Ectodermal cell (in vitro differentiated cells): Measurements from ENCODE around the gene FADS1.

Source experiments
- H3K27ac ChIP-seq: 2 replicates; pipeline ENCODE4 v1.7.0; 2013; ENCODE audit warnings: mild to moderate bottlenecking, low read depth, low read length; ENCODE audit not compliant: insufficient read depth, poor library complexity, severe bottlenecking
- H3K27me3 ChIP-seq: 2 replicates; pipeline ENCODE4 v1.7.0; 2013; ENCODE audit warnings: mild to moderate bottlenecking, low read length; ENCODE audit not compliant: insufficient read depth, control insufficient read depth, poor library complexity, severe bottlenecking
- H3K36me3 ChIP-seq: one replicate; pipeline ENCODE4 v1.7.0; 2013; ENCODE audit warnings: low read length; ENCODE audit not compliant: control insufficient read depth, insufficient read depth
- H3K4me1 ChIP-seq: one replicate; pipeline ENCODE4 v1.7.0; 2013; ENCODE audit warnings: low read length; ENCODE audit not compliant: control insufficient read depth, insufficient read depth
- H3K4me3 ChIP-seq: 2 replicates; pipeline ENCODE4 v1.7.0; 2013; ENCODE audit warnings: low read depth, low read length, control low read depth; ENCODE audit not compliant: insufficient read depth
- H3K9me3 ChIP-seq: 2 replicates; pipeline ENCODE4 v1.7.0; 2013; ENCODE audit warnings: mild to moderate bottlenecking, low read length, moderate library complexity; ENCODE audit not compliant: control insufficient read depth
- WGBS, 2 experiments: methylation state at CpG; one replicate each; pipeline ENCODE4 v1.1.7; 2013; ENCODE audit warnings: missing lambda C conversion rate in 2 of 2; 5-methylcytosine and 5-hydroxymethylcytosine counted together

FADS1 gene

DNA sequence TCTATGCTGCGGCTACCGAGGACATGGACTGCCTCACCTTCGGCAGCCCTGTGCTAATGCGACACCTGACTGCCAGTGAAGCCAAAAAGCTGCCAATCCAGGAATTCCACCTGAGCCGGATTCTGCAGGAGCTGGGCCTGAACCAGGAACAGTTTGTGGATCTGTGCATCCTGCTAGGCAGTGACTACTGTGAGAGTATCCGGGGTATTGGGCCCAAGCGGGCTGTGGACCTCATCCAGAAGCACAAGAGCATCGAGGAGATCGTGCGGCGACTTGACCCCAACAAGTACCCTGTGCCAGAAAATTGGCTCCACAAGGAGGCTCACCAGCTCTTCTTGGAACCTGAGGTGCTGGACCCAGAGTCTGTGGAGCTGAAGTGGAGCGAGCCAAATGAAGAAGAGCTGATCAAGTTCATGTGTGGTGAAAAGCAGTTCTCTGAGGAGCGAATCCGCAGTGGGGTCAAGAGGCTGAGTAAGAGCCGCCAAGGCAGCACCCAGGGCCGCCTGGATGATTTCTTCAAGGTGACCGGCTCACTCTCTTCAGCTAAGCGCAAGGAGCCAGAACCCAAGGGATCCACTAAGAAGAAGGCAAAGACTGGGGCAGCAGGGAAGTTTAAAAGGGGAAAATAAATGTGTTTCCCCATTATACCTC is 20.8 kb downstream of the FADS1 start:
- peaks cover 17% of the 10 kb centered on the region for H3K36me3 ChIP-seq
- H3K27me3 ChIP-seq, result no peaks in the 10 kb centered on the region
- no peak overlapping the region for H3K4me3 ChIP-seq
- H3K9me3 ChIP-seq, result no peaks in the 10 kb centered on the region
- peaks cover 9% of the 10 kb centered on the region for H3K4me1 ChIP-seq
- WGBS, 2 experiments, result 96% methylated on average over 18 of the region's 18 CpGs
- H3K27ac ChIP-seq, result no peak overlapping the region

DNA sequence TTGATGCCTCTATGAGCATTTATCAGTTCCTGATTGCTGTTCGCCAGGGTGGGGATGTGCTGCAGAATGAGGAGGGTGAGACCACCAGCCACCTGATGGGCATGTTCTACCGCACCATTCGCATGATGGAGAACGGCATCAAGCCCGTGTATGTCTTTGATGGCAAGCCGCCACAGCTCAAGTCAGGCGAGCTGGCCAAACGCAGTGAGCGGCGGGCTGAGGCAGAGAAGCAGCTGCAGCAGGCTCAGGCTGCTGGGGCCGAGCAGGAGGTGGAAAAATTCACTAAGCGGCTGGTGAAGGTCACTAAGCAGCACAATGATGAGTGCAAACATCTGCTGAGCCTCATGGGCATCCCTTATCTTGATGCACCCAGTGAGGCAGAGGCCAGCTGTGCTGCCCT is 21.3 kb downstream of the FADS1 start:
- H3K36me3 ChIP-seq, result peaks cover 18% of the 10 kb centered on the region
- H3K9me3 ChIP-seq, result no peaks in the 10 kb centered on the region
- H3K27ac ChIP-seq, result no peak overlapping the region
- no peak overlapping the region for H3K4me3 ChIP-seq
- WGBS, 2 experiments, result 95 to 97% methylated on average over 12 of the region's 12 CpGs
- no peaks in the 10 kb centered on the region for H3K27me3 ChIP-seq
- H3K4me1 ChIP-seq, result peaks cover 9% of the 10 kb centered on the region

DNA sequence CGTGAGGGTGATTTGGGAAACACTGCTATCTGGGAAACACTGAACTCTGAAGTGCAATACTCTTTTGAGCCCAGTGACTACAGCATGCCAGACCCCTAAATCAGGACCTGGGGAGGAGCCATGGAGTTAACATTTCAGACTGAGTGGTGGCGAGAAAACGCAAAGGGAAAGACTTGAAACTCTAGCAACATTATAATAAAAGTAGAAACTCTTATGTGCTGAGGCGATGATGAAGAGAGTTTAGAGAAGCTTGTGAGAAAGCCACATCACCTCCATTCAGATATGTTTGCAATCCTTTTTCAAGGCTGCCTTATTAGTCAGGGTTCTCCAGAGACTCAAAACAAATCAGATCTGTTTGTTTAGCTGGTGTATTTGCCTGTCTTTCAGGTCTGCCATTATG is 22.2 kb downstream of the FADS1 start:
- Histone ChIP-seq H3K4me3 (no peak overlapping the region), H3K4me1 (peaks cover 9% of the 10 kb centered on the region), H3K36me3 (peaks cover 24% of the 10 kb centered on the region), H3K27me3 (no peaks in the 10 kb centered on the region), H3K9me3 (no peaks in the 10 kb centered on the region), H3K27ac (no peak overlapping the region)
- WGBS, 2 experiments, result 96 to 98% methylated on average over 4 of the region's 4 CpGs

DNA sequence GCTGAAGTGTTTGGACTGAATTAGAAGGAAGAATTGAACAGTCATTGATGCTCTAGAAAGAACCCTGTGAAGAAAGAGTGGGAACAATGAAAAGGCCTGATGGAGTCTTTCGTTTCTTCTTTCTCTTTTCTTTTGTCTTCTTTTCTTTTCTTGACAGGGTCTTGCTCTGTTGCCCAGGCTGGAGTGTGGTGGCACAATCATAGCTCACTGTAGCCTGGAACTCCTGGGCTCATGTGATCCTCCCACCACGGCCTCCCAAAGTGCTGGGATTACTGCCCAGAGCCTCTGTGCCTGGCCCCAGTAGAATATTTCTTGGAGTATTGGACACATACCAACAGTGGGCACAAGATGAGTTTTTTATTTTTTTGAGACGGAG is 23.0 kb downstream of the FADS1 start:
- H3K27me3 ChIP-seq, result no peaks in the 10 kb centered on the region
- peaks cover 9% of the 10 kb centered on the region for H3K4me1 ChIP-seq
- peak overlapping the region; percentile 99 for H3K4me3 ChIP-seq
- peaks cover 32% of the 10 kb centered on the region for H3K36me3 ChIP-seq
- WGBS, 2 experiments, result 86 to 87% methylated on average over 3 of the region's 3 CpGs
- H3K27ac ChIP-seq, result no peak overlapping the region
- no peaks in the 10 kb centered on the region for H3K9me3 ChIP-seq

DNA sequence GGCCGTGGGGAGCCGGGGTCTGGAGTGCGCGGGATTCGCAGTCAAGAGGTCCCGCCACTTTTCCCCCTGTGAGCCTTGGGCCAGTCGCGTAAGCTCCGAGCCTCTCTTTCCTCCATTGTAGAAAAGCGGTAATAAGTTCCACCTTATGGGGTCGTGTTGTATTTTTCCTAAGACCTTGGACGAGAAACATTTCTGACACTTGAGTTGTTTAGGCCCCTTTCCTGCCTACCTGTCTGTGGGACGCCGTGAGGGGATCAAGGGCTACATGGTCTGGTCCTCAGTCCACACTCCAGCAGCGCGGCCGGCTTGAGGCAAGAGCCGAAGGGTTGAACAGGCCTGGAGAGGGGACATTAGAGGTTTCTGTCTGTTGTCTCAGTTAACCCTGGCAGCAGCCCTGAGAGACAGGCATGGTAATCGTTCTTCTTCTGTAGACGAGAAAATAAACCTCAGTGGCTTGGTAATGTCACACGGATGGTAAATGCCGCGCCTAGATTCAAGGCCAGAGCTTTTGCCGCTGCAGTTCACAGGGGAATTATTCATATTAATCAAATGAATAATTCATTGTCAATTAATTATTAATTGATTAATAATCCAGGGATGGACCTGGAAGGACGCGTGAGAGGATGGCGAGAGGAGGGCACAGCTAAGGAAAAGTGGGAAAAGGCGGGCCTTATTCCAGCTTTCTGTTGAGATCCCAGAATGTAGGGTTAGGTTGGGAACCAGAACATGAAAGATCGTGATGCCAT is 23.5 kb downstream of the FADS1 start:
- Histone ChIP-seq H3K4me3 (peak overlapping the region; percentile 99), H3K27me3 (no peaks in the 10 kb centered on the region), H3K9me3 (no peaks in the 10 kb centered on the region), H3K27ac (peak overlapping the region; percentile 98), H3K36me3 (peaks cover 36% of the 10 kb centered on the region), H3K4me1 (peaks cover 9% of the 10 kb centered on the region)
- 7 to 8% methylated on average over 29 of the region's 29 CpGs for WGBS, 2 experiments

DNA sequence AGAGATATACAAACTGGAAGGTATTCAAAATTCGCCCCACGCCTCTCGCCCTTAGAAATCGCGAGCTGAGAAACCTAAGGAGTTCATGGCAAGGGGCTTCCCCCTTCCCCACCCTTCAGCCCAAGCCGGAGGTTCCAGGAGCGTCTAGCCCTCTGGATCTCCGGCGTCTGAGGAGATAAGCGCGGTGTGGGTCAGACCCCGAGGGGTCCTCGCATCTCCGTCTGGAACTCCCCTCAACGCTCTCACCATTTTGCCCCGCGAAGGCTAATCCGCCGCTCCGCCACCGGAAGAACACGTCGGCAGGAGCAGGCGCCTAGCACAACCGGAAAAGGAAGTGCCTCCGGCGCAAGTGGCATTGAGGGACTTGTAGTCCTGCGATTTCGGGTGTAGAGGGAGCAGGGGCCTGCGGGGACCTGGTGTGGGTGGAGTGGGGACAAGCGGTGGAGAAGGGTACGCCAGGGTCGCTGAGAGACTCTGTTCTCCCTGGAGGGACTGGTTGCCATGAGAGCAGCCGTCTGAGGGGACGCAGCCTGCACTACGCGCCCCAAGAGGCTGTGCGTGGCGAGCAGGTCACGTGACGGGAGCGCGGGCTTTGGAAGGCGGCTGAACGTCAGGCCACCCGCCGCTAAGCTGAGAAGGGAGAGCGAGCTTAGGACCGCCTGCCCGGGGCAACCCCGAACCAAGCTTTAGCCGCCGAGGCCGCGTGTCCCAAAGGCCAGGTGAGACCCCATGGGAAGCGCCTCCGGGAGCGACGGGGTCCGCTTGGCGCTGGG is 24.3 kb downstream of the FADS1 start, which contains the start of the genes FEN1 and TMEM258:
FEN1 (plus strand) TSS at position 602 of the 773 bp plus-strand sequence. CDS start 2,451 bp downstream, outside the sequence.
TMEM258 (minus strand) TSS at position 290 of the 773 bp plus-strand sequence; CDS start at position 249, 41 bp downstream.
- H3K9me3 ChIP-seq, result no peaks in the 10 kb centered on the region
- H3K27ac ChIP-seq, result peak within 1 kb of the TSS; percentile 98
- H3K4me1 ChIP-seq, result peaks cover 9% of the 10 kb centered on the region
- H3K4me3 ChIP-seq, result peak within 1 kb of the TSS; percentile 99
- peaks cover 41% of the 10 kb centered on the region for H3K36me3 ChIP-seq
- no peaks in the 10 kb centered on the region for H3K27me3 ChIP-seq
- WGBS, 2 experiments, result 0% methylated on average over 61 of the region's 61 CpGs

DNA sequence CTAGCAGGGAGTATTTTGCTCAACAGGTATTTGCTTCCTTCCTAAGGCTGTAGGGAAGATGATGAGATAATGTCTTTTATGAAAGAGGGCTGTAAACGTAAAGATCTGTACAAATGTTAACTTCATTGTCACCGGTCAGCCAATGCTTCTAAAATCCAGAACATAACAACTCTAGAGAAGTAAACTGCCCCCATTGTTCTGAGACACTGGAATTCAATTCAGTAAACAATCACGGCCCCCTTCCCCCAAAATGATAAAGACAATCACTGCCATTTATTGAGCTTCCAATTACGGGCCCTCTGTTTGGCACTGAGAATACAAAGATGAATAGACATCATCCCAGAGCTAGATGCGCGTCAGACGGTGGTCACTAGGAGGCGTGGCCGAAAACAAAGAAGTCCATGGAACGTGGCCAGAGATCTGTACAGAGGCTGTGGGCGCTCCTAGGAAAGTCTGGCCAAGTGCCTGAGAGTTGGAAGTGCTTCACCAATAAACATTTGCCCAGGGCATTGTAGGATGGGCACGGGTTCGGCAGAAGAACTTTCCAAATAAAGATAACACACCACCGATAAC is 25.0 kb downstream of the FADS1 start:
- Histone ChIP-seq H3K36me3 (peaks cover 45% of the 10 kb centered on the region), H3K4me1 (peaks cover 9% of the 10 kb centered on the region), H3K4me3 (peak overlapping the region; percentile 99), H3K9me3 (no peaks in the 10 kb centered on the region), H3K27ac (peak overlapping the region; percentile 98), H3K27me3 (no peaks in the 10 kb centered on the region)
- WGBS, 2 experiments, result 12 to 14% methylated on average over 14 of the region's 14 CpGs

DNA sequence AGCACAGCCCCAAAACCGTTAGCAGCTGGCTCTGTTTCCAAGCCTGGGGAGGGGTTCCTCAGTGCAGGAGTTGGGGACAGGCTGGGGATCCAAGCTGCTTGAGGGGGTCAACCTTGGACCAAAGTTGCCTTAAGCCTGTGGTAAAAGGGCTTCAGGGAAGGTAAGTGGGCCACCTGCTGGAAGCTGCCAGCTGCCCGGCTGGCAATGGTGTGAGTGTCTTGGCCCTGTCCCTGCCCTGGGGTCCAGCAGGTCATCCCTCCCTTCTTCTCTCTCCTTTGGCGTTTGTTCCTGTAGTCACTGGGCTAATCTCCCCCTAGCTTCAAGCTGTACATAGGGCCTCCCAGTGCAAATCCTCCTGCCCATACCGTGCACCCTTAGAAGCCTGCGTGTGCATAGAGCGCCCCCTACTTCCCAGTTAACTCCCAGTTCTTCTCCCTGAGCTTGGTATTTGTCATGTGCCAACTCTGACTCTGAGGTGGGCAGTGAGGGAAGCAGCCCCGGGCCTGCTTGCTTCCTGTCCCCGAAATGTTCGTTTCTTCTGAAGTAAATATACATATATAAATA is 28.8 kb downstream of the FADS1 start:
- Histone ChIP-seq H3K4me1 (peaks cover 9% of the 10 kb centered on the region), H3K9me3 (no peaks in the 10 kb centered on the region), H3K4me3 (no peak overlapping the region), H3K36me3 (peaks cover 51% of the 10 kb centered on the region), H3K27ac (no peak overlapping the region), H3K27me3 (no peaks in the 10 kb centered on the region)
- 67 to 73% methylated on average over 6 to 9 of the region's 9 CpGs for WGBS, 2 experiments

DNA sequence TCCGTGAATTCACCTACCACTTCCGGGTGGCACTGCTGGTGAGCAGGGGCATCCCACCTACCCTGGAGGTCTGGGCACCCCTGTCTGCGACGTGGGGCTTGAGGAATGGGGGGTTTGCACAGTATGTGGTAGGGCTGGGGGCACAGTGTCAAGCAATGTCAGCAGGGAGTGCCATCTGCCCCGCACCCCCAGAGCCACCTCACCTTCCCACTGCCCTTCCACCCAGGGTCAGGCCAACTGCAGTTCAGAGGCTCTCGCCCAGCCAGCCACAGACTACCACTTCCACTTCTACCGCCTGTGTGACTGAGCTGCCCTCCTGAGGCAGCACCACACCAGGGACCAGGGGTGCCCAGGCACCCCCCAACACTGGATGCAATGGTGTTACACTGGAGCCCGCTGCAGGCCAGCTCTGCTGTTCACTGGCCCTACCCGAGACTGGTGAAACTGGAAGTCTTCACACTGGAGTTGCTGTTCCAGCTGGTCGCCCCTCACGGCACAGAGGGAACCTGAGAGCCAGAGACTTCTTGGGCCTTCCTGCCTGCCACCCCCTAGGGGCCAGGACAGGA is 30.9 kb downstream of the FADS1 start:
- 94 to 95% methylated on average over 11 of the region's 11 CpGs for WGBS, 2 experiments
- H3K9me3 ChIP-seq, result no peaks in the 10 kb centered on the region
- H3K27me3 ChIP-seq, result no peaks in the 10 kb centered on the region
- no peaks in the 10 kb centered on the region for H3K4me1 ChIP-seq
- H3K36me3 ChIP-seq, result peaks cover 51% of the 10 kb centered on the region
- H3K4me3 ChIP-seq, result no peak overlapping the region
- no peak overlapping the region for H3K27ac ChIP-seq
